ENCODE results near the gene HSPB9.

The HSPB9 gene

GRCh38 chr17:42098730-42099399, 23.7 kb upstream of the HSPB9 start:
- DNase-seq, result no peak
- intact Hi-C loops (cut with DNase I), result no loop called here

GRCh38 chr17:42101513-42102292, 20.9 kb upstream of the HSPB9 start:
- intact Hi-C loops (cut with DNase I), result loop anchor here (1.0 to 5.0 kb wide), 3 partner anchors 34 to 139 kb away; no protein-coding TSS in a partner anchor
- peak; percentile 57 to 95 (median 82) for DNase-seq

- intact Hi-C loops (cut with DNase I), result loop anchor here (5.0 kb wide), 1 partner anchor 141 kb away; no protein-coding TSS in a partner anchor
- DNase-seq, result no peak
Observed at GRCh38 chr17:42103221-42103954, 19.2 kb upstream of the HSPB9 start.

- intact Hi-C loops (cut with DNase I), result loop anchor here (5.0 kb wide), 1 partner anchor 142 kb away; no protein-coding TSS in a partner anchor
- no peak for DNase-seq
Observed at GRCh38 chr17:42104264-42104663, 18.3 kb upstream of the HSPB9 start.

- DNase-seq, result no peak
- intact Hi-C loops (cut with DNase I), result no loop called here
Observed at GRCh38 chr17:42106009-42106408, 16.6 kb upstream of the HSPB9 start.

- intact Hi-C loops (cut with DNase I), result no loop called here
- DNase-seq, result no peak
Observed at GRCh38 chr17:42107124-42107523, 15.5 kb upstream of the HSPB9 start.

GRCh38 chr17:42107597-42108576, 14.7 kb upstream of the HSPB9 start:
- intact Hi-C loops (cut with DNase I), result no loop called here
- peak; percentile 35 to 97 (median 78) for DNase-seq

- intact Hi-C loops (cut with DNase I), result no loop called here
Observed at GRCh38 chr17:42109086-42109485, 13.5 kb upstream of the HSPB9 start.

GRCh38 chr17:42110301-42111264, 12.0 kb upstream of the HSPB9 start:
- intact Hi-C loops (cut with DNase I), result no loop called here
- no peak for DNase-seq

More at GRCh38 chr17:42109086-42109485, 13.5 kb upstream of the HSPB9 start:
- no peak for DNase-seq

- DNase-seq, result peak in 1 of 10 donors; percentile 84
- intact Hi-C loops (cut with DNase I), result no loop called here
Observed at GRCh38 chr17:42111265-42111636, 11.4 kb upstream of the HSPB9 start.

- intact Hi-C loops (cut with DNase I), result no loop called here
Observed at GRCh38 chr17:42111871-42112551, 10.6 kb upstream of the HSPB9 start.

GRCh38 chr17:42112552-42113176, 9.9 kb upstream of the HSPB9 start, which contains the start of gene DHX58:
TSS of gene DHX58 (minus strand) at chr17:42112714. CDS start at chr17:42111892, 822 bp downstream.
- DNase-seq, result peak in 8 of 10 donors; percentile 40 to 93 (median 64)
- intact Hi-C loops (cut with DNase I), result no loop called here

More at GRCh38 chr17:42111871-42112551, 10.6 kb upstream of the HSPB9 start:
- DNase-seq, result peak in 6 of 10 donors; percentile 35 to 87 (median 51)

GRCh38 chr17:42113293-42114069, 9.1 kb upstream of the HSPB9 start:
- intact Hi-C loops (cut with DNase I), result no loop called here
- peak in 1 of 10 donors; percentile 71 for DNase-seq

- DNase-seq, result peak in 1 of 10 donors; percentile 54
- intact Hi-C loops (cut with DNase I), result no loop called here
Observed at GRCh38 chr17:42114118-42114517, 8.5 kb upstream of the HSPB9 start.

GRCh38 chr17:42116705-42117396, 5.8 kb upstream of the HSPB9 start:
- intact Hi-C loops (cut with DNase I), result loop anchor here (1.0 to 5.0 kb wide), 3 partner anchors 65 to 155 kb away; partner anchors contain the start of gene KCNH4

More at GRCh38 chr17:42116705-42117396, 5.8 kb upstream of the HSPB9 start:
- peak; percentile 65 to 96 (median 81) for DNase-seq
